Common myeloid progenitor, CD34-positive (primary cell): ENCODE measurements around the gene HOMER2.
A peak's percentile ranks its signal among the peaks of the same experiment; 100 is the strongest.

Experiments used
- CTCF ChIA-PET: fragments of 350-600 bp; sonication (Branson Sonifier 250); formaldehyde crosslinking; loops from one replicate; lab custom pipeline; 2021; ENCODE audit warnings: antibody characterized with exemption; lab: Charles Lee
- POLR2A ChIA-PET: fragments of 350-600 bp; sonication (Branson Sonifier 250); formaldehyde crosslinking; loops from one replicate; lab custom pipeline; 2021; ENCODE audit warnings: antibody characterized with exemption; lab: Charles Lee
- DNase-seq, 3 donors: peaks; one replicate each; pipeline versions ENCODE4 v3.0.0 to v3.0.0-alpha.2; 2013
- H3K27ac ChIP-seq, 2 experiments: 1 replicate in 1 of 2; 2 replicates in 1 of 2; pipeline ENCODE4 v1.7.0; 2013; ENCODE audit warnings: inconsistent platforms in 2 of 2, low read length in 2 of 2, mild to moderate bottlenecking in 2 of 2, low read depth in 1 of 2, moderate library complexity in 1 of 2; ENCODE audit not compliant: severe bottlenecking in 2 of 2, insufficient read depth in 1 of 2, poor library complexity in 1 of 2
- H3K27me3 ChIP-seq, 5 experiments: replicated peaks in 2 of 5; 1 replicate in 3 of 5; 2 replicates in 2 of 5; pipeline versions ENCODE4 v1.6.1 to v1.7.0; 2013; ENCODE audit warnings: low read length in 4 of 5, mild to moderate bottlenecking in 2 of 5, moderate library complexity in 2 of 5, inconsistent platforms in 1 of 5; ENCODE audit not compliant: insufficient read depth in 5 of 5, control insufficient read depth in 4 of 5
- H3K36me3 ChIP-seq, 4 experiments: 1 replicate in 2 of 4; 2 replicates in 2 of 4; pipeline versions ENCODE4 v1.6.1 to v1.7.0; 2013; ENCODE audit warnings: low read length in 3 of 4, control low read depth in 1 of 4, mild to moderate bottlenecking in 1 of 4; ENCODE audit not compliant: control insufficient read depth in 4 of 4, insufficient read depth in 4 of 4
- H3K4me1 ChIP-seq, 4 experiments: 1 replicate in 3 of 4; 2 replicates in 1 of 4; pipeline versions ENCODE4 v1.6.1 to v1.7.1; 2013; ENCODE audit warnings: low read length in 3 of 4, mild to moderate bottlenecking in 3 of 4, control low read depth in 1 of 4, inconsistent platforms in 1 of 4, moderate library complexity in 1 of 4; ENCODE audit not compliant: control insufficient read depth in 4 of 4, insufficient read depth in 4 of 4; ENCODE audit errors: control extremely low read depth in 1 of 4
- H3K4me3 ChIP-seq, 7 experiments: 1 replicate in 4 of 7; 2 replicates in 3 of 7; pipeline versions ENCODE4 v1.5.1 to v1.7.0; 2013; ENCODE audit warnings: mild to moderate bottlenecking in 7 of 7, low read length in 6 of 7, moderate library complexity in 6 of 7, inconsistent platforms in 2 of 7, low read depth in 2 of 7, control low read depth in 1 of 7; ENCODE audit not compliant: insufficient read depth in 4 of 7, control insufficient read depth in 1 of 7; ENCODE audit errors: extremely low read depth in 1 of 7
- H3K9me3 ChIP-seq, 5 experiments: 1 replicate in 4 of 5; 2 replicates in 1 of 5; pipeline versions ENCODE4 v1.6.1 to v1.7.1; 2013; ENCODE audit warnings: low read length in 4 of 5, mild to moderate bottlenecking in 2 of 5, inconsistent platforms in 1 of 5, low read depth in 1 of 5, moderate library complexity in 1 of 5; ENCODE audit not compliant: control insufficient read depth in 4 of 5, insufficient read depth in 2 of 5; ENCODE audit errors: control extremely low read depth in 1 of 5
- whole genome bisulfite sequencing: methylation state at CpG from one replicate; pipeline ENCODE4 v1.1.5; 2013; ENCODE audit not compliant: insufficient coverage; 5-methylcytosine and 5-hydroxymethylcytosine counted together

The HOMER2 gene

GRCh38 chr15:82890995-82891390, 61.5 kb downstream of the HOMER2 start:
- Histone ChIP-seq H3K36me3 (no peaks in the 10 kb centered on the region), H3K27me3 (no peaks in the 10 kb centered on the region), H3K9me3 (no peaks in the 10 kb centered on the region), H3K4me1 (peaks cover 0 to 5% (median 1%) of the 10 kb centered on the region in 4 experiments), H3K4me3 (no peak overlapping the region), H3K27ac (no peak overlapping the region)
- POLR2A ChIA-PET = no interaction called here
- CTCF ChIA-PET = interaction anchor here (0.9 to 1.4 kb wide), 3 partner anchors 10 to 22 kb away, joined by 3 to 4 read pairs (median 3); no protein-coding TSS in a partner anchor
- no peak for DNase-seq
- WGBS = 94% methylated on average over 5 of the region's 6 CpGs

- H3K27ac ChIP-seq = no peak overlapping the region
- H3K4me3 ChIP-seq = no peak overlapping the region
- H3K4me1 ChIP-seq = peaks cover 0 to 5% (median 1%) of the 10 kb centered on the region in 4 experiments
- no peaks in the 10 kb centered on the region for H3K27me3 ChIP-seq
- 71% methylated on average over 8 of the region's 9 CpGs for WGBS
- ChIA-PET POLR2A (no interaction called here), CTCF (interaction anchor here (0.6 to 1.4 kb wide), 4 partner anchors 10 to 266 kb away, joined by 3 to 4 read pairs (median 3); no protein-coding TSS in a partner anchor)
- no peaks in the 10 kb centered on the region for H3K9me3 ChIP-seq
- H3K36me3 ChIP-seq = no peaks in the 10 kb centered on the region
- DNase-seq = no peak
These were observed 62.1 kb downstream of the HOMER2 start for GRCh38 chr15:82890338-82890994.

DNA sequence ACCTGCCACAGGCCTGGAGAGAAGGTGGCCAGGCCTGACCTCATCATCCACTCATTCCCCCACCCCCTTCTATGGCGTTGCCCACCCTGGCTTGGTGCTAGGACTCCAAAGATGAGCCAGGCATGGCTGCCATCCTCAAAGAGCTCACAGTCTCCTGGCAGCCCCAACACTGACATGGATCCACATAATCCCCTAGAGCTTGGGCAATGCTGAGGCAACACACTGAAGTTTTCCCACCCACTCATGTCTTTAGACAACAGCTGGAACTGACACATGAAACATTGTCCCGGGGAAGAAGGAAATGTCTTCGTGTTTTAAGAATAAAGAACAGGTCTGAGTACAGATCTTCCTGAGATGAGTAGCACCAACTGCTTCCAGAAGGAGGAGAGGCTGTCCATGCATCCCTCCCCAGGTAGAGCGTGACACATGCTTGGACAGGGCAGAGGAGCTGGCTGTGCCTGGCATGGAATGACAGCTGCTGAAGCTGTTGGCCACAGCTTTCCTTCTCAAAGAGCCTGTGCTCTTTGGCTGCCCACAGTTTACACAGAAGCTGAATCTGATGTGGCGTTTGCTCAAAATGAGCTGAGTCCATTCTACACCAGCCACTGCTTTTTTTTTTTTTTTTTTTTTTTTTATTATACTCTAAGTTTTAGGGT, 70.1 kb downstream of the HOMER2 start:
- POLR2A ChIA-PET = no interaction called here
- DNase-seq = no peak
- Histone ChIP-seq H3K36me3 (no peaks in the 10 kb centered on the region), H3K27me3 (no peaks in the 10 kb centered on the region), H3K27ac (no peak overlapping the region), H3K9me3 (no peaks in the 10 kb centered on the region), H3K4me1 (peaks cover 0 to 8% (median 6%) of the 10 kb centered on the region in 4 experiments), H3K4me3 (no peak overlapping the region)
- CTCF ChIA-PET = interaction anchor here (0.6 kb wide), 1 partner anchor 15 kb away, joined by 3 read pairs; no protein-coding TSS in a partner anchor
- WGBS = 92% methylated on average over 3 of the region's 5 CpGs

DNA sequence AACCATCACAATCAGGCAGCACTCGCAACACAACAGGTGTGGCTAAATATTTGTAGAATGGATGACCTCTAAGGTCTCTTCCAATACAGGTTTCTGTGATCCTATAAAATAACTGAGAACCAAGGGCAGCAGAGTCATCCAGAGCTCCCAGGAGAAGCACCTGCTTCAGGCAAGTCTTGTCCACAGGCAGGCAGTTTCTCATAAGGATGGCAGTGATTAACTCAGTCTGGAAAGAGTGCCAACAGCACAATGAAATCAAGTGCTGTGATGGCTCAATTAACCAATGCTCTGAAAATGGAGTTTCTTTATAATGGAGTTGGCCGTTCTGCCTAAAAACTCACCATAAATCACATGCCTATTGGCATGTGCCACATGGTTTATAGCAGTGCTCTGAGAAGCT, 70.8 kb downstream of the HOMER2 start:
- H3K27ac ChIP-seq = no peak overlapping the region
- no CpG with 5 or more reads among the region's 2 CpGs for WGBS
- no peaks in the 10 kb centered on the region for H3K9me3 ChIP-seq
- H3K27me3 ChIP-seq = no peaks in the 10 kb centered on the region
- H3K4me3 ChIP-seq = no peak overlapping the region
- H3K36me3 ChIP-seq = no peaks in the 10 kb centered on the region
- peaks cover 0 to 8% (median 6%) of the 10 kb centered on the region in 4 experiments for H3K4me1 ChIP-seq
- ChIA-PET POLR2A (interaction anchor here (0.6 kb wide), 1 partner anchor 39 kb away, joined by 5 read pairs; no protein-coding TSS in a partner anchor), CTCF (no interaction called here)
- DNase-seq = no peak

DNA sequence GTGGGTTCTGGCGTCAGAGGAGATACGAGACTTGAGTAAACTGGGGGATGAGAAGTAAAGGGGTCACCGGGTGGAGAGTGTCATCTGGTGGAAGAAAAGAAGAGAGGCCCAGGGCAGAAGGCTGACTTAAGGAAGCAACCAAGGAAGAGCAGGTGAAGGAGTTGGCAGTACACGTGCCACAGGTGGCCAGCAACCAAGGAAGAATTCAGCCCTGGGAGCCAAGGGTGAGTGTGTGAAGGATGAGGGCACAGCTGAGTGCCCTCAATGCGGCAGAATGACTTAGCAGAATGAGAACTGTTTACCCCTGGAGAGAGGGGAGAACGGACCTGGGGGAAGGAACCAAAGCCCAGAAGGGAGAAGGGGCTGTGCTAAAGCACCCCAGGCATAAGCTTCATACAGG, 71.8 kb downstream of the HOMER2 start:
- H3K9me3 ChIP-seq = no peaks in the 10 kb centered on the region
- no peak overlapping the region for H3K27ac ChIP-seq
- H3K4me3 ChIP-seq = no peak overlapping the region
- CTCF ChIA-PET = no interaction called here
- no peaks in the 10 kb centered on the region for H3K36me3 ChIP-seq
- DNase-seq = peak in 2 of 3 donors; percentile 17 to 38
- WGBS = 46% methylated on average over 6 of the region's 6 CpGs
- H3K27me3 ChIP-seq = no peaks in the 10 kb centered on the region
- peaks cover 0 to 8% (median 6%) of the 10 kb centered on the region in 4 experiments for H3K4me1 ChIP-seq
- POLR2A ChIA-PET = no interaction called here

- Histone ChIP-seq H3K4me1 (peaks cover 0 to 9% (median 6%) of the 10 kb centered on the region in 4 experiments), H3K9me3 (no peaks in the 10 kb centered on the region), H3K4me3 (no peak overlapping the region), H3K27me3 (no peaks in the 10 kb centered on the region), H3K36me3 (peaks cover 0 to 4% (median 0%) of the 10 kb centered on the region in 4 experiments), H3K27ac (no peak overlapping the region)
- POLR2A ChIA-PET = no interaction called here
- WGBS = 100% methylated on average over 3 of the region's 5 CpGs
- CTCF ChIA-PET = interaction anchor here (1.5 kb wide), 1 partner anchor 12 kb away, joined by 4 read pairs; no protein-coding TSS in a partner anchor
- no peak for DNase-seq
These were observed 74.2 kb downstream of the HOMER2 start for GRCh38 chr15:82878325-82878724.

DNA sequence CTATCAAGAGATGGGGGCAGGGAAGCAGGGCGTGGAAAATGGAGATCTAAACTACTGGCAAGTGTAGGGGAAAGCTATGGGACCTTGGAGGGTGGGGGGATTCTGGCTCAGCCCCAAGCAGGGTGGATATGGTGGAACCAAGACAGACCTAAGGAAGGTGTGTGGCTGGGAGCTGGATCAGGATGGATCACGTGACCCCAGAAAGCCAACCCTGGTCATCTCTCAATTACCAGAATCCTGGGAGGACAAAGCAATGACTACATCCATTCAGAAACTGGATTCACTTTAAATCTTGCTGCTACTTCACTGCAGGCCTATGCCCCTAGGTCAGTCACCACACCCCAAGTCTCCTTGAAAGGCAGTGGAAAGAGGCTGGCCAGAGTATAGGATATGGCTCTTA, 74.7 kb downstream of the HOMER2 start:
- WGBS = 92% methylated on average over 2 of the region's 2 CpGs
- POLR2A ChIA-PET = no interaction called here
- Histone ChIP-seq H3K27ac (no peak overlapping the region), H3K4me3 (no peak overlapping the region), H3K4me1 (peaks cover 0 to 14% (median 6%) of the 10 kb centered on the region in 4 experiments), H3K9me3 (no peaks in the 10 kb centered on the region), H3K36me3 (peaks cover 0 to 4% (median 0%) of the 10 kb centered on the region in 4 experiments), H3K27me3 (no peaks in the 10 kb centered on the region)
- DNase-seq = no peak
- CTCF ChIA-PET = interaction anchor here (1.2 to 1.5 kb wide), 2 partner anchors 12 to 122 kb away, joined by 3 to 4 read pairs; no protein-coding TSS in a partner anchor
